HG02642 (cell line): ENCODE results near the gene GNA12.

ENCODE experiments used
- ATAC-seq: cut with Tn5 transposase; IDR thresholded peaks from one replicate; pipeline ENCODE4 v1.9.1; 2021; ENCODE audit warnings: mild to moderate bottlenecking; ENCODE audit not compliant: unreplicated experiment, poor library complexity

GNA12 gene

GRCh38 chr7:2786607-2787116 lies 57.4 kb downstream of the GNA12 start:
- no peak for ATAC-seq

GRCh38 chr7:2785071-2785500 lies 59.0 kb downstream of the GNA12 start:
- no peak for ATAC-seq

DNA sequence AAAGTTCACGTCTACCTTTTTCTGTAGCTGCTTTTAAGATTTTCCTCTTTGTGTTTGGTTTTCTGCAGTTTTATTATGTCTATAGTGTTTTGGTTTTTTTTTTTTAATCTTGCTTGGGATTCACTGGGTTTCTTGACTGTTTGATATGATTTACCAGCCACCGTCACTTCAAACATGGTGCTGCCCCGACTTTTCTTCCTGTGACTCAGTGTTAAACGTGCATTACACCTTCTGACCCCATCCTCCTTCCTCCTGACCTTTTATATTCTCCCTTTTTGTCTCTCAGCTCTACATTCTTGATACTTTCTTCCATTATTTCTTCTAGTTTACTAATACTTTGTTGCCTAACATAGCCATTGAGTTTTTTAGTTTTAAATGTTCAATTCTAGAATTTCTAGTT lies 61.5 kb downstream of the GNA12 start:
- ATAC-seq, result no peak

GRCh38 chr7:2782121-2782520 lies 62.0 kb downstream of the GNA12 start:
- ATAC-seq, result no peak

GRCh38 chr7:2781636-2782035 lies 62.5 kb downstream of the GNA12 start:
- no peak for ATAC-seq

DNA sequence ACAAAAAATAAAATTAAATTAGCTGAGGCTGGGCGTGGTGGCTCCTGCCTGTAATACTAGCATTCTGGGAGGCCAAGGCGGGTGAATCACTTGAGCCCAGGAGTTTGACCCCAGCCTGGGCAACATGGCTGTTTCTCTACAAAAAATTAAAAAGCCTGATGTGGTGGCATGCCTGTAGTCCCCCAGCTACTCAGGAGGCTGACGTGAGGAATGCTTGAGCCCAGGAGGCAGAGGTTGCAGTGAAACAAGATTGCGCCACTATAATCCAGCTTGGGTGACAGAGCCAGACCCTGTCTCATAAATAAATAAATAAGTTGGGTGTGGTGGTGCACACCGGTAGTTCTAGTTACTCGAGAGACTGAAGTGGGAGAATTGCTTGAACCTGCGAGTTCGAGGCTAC lies 65.1 kb downstream of the GNA12 start:
- no peak for ATAC-seq

GRCh38 chr7:2777898-2778535 lies 66.1 kb downstream of the GNA12 start:
- no peak for ATAC-seq

DNA sequence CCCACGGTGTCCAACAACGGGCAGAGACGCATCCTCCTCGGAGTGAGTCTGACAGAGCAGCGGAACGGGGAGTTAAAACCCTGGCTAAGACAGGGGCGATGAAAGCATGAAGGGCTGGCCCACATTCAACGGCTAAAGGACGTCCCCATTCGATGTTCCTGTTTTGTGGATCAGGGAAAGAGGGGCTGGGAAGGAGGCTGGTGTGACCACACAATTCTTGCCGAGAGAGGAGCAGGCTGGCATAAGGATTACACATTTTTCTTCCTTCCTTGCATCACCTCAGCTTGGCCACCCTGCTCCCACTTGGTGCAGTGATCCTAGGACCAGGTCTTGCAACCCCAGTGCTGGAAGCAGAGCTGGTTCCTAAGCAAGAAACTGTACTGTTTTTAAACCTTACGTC lies 67.7 kb downstream of the GNA12 start:
- no peak for ATAC-seq

- no peak for ATAC-seq
Measured at GRCh38 chr7:2775785-2776184, 68.3 kb downstream of the GNA12 start.

DNA sequence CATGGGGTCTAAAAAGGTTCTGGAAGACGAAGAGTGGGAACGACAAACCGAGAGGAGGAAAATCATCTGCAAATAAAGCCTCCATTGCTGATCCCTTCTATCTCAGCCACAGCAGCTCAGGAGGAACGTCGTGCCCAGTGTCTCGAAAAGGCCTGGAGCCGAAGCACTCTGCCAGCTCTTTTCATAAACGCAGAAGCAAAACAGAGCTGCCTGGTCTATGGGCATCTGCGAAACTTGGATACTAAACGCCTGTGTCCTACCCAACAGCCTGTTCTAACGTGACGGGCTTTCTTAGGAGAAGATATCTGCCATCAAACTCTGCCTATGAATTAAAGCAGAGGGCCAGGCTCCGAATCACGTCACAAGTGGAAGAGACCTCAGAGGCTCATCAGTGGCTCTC lies 68.7 kb downstream of the GNA12 start:
- ATAC-seq, result no peak

DNA sequence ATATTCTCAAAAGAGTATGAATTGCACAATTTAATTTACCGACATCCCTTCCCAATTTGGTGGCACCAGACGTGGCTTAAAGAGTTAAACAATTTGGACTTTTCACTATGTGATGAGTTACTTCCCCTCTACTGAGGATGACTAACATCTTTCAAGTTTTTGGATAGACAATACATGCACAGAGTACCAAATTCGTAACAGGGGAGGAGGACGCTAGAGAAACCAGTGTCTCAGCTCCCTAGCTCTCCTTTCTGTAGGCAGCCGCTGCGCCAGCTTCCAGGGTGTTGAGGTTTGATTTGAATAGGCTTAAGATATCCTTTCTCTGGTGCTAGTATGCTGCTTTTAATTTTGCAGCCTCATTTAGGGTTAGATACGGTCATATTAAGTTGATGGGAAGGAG lies 69.2 kb downstream of the GNA12 start:
- ATAC-seq, result no peak

DNA sequence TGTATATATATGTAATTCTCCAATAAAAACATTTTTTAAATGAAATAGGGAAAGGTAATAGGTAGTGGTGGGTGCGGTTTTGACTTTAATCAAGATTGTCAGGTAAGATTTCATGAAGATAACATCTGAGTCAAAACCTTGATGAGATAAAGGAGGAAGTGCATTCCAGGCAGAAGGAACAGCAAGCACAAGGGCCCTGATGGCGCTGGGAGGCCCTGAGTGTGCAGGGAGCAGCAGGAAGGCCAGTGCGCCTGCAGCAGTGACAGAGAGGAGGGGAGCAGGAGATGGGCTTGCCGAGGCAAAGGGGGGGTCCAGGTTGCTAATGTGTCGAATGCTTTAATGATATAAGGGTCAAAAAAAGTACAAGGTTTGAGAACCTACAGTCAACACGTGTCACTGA lies 69.8 kb downstream of the GNA12 start:
- ATAC-seq, result no peak

- no peak for ATAC-seq
Measured at GRCh38 chr7:2773608-2774007, 70.5 kb downstream of the GNA12 start.

DNA sequence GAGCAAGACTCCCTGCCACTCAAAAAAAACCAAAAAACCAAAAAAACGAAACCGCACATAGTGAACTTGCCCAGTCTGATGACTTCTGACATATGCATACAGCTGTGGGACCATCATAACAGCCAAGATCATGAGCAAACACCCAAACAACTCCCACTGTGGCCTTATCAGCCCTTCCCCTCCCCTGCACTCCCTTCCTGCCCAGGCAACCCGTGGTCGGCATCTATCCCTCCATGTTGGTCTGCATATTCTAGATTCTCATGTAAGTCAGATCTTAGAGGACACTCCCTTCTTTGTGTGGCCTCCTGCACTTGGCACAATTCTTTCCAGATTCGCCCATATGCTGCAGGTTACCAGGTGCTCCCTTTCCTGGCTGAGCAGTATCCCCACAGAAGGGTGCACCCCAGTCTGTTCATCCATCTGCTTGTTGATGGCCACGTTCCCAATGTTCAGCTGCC lies 72.8 kb downstream of the GNA12 start:
- ATAC-seq, result no peak

DNA sequence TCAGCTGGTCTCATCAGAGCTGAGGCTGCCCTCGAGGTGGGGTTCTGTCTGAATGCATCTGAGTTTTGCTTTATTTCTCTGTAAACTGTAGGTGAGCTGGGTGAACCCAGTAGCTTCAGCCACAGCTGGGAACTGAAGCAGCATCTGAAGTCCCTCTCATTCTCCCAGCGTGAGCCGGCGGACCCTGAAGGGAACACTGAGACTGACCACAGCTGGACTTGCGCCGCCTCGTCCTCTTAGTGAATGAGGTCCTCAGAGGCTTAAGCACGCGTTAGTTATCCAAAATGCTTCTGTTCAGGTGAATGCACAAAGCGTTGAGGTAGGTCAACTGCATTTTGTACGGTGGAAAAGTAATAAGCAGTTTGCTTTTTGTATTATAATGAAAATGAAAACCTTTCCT lies 79.5 kb downstream of the GNA12 start:
- ATAC-seq, result no peak

- ATAC-seq, result no peak
Measured at GRCh38 chr7:2763597-2763996, 80.5 kb downstream of the GNA12 start.

GRCh38 chr7:2761801-2762497 lies 82.2 kb downstream of the GNA12 start:
- ATAC-seq, result no peak

- ATAC-seq, result no peak
Measured at GRCh38 chr7:2761131-2761624, 82.9 kb downstream of the GNA12 start.

GRCh38 chr7:2760098-2760889 lies 83.8 kb downstream of the GNA12 start:
- no peak for ATAC-seq

DNA sequence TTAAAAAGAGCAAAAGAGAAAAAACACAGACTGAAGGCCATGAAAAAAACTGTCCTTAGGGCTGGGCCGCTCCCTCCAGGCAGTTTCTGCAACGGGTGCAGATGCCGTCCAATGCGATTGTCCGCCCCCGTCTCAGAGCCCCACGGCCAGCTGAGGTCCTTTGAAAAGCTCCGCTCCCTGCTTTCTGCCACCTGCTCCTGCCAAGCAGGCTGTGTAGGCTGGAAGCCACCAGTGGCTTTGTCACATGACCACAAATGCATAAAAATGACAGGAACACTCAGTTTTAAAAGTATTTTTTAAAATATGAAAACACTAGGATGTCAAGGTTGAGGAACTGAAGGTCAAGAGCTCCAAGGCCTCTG lies 84.4 kb downstream of the GNA12 start:
- ATAC-seq, result no peak
